ENCODE measurements around the gene SAMD4B. TPM values are rescaled to one million over a fixed set of nuclear protein-coding genes. Genes with fewer than 3 reads are reported as not detected.

The SAMD4B gene
- total and polyA plus RNA-seq, 10 of the 15 experiments (the other 5 are each of a cell fraction or from before 2014, with no cell fraction given), result 2.4 to 43.3 (median 23.9) TPM

GRCh38 chr19:39319892-39320248, 22.4 kb upstream of the SAMD4B start:
- TF ChIP-seq ZNF274 (IDR thresholded peaks at IDR 0.05; ENCODE audit: insufficient read depth, insufficient read length), result no peak
- TF ChIP-seq SIX5 (IDR thresholded peaks at IDR 0.05; ENCODE audit: low read depth, low read length, severe bottlenecking), result no peak
- no peak for TF ChIP-seq SRF (IDR thresholded peaks at IDR 0.05; ENCODE audit: low read depth in 2 of 2, low read length in 2 of 2)
- TF ChIP-seq PBX3 (IDR thresholded peaks at IDR 0.05; ENCODE audit: insufficient replicate concordance, low read depth, low read length), result no peak
- TF ChIP-seq HDAC6 (IDR thresholded peaks at IDR 0.05; ENCODE audit: unreplicated experiment), result no peak
- no peak for TF ChIP-seq ZSCAN29 (IDR thresholded peaks at IDR 0.05)
- TF ChIP-seq, protein P1, sequence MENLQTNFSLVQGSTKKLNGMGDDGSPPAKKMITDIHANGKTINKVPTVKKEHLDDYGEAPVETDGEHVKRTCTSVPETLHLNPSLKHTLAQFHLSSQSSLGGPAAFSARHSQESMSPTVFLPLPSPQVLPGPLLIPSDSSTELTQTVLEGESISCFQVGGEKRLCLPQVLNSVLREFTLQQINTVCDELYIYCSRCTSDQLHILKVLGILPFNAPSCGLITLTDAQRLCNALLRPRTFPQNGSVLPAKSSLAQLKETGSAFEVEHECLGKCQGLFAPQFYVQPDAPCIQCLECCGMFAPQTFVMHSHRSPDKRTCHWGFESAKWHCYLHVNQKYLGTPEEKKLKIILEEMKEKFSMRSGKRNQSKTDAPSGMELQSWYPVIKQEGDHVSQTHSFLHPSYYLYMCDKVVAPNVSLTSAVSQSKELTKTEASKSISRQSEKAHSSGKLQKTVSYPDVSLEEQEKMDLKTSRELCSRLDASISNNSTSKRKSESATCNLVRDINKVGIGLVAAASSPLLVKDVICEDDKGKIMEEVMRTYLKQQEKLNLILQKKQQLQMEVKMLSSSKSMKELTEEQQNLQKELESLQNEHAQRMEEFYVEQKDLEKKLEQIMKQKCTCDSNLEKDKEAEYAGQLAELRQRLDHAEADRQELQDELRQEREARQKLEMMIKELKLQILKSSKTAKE (IDR thresholded peaks at IDR 0.05; ENCODE audit: low read depth, poor library complexity, severe bottlenecking), result no peak
- no peak for TF ChIP-seq NFYB (IDR thresholded peaks at IDR 0.05; ENCODE audit: insufficient read depth, low read depth, low read length)
- no peak for TF ChIP-seq IRF3 (IDR thresholded peaks at IDR 0.05)
- TF ChIP-seq PKNOX1 (IDR thresholded peaks at IDR 0.05), result no peak
- no peak for TF ChIP-seq BHLHE40 (IDR thresholded peaks at IDR 0.05; ENCODE audit: borderline replicate concordance in 1 of 2, low read depth in 2 of 2, low read length in 1 of 2)
- TF ChIP-seq POLR2A (IDR thresholded peaks at IDR 0.05; ENCODE audit: low read depth, low read length), result no peak
- TF ChIP-seq MXI1 (IDR thresholded peaks at IDR 0.05; ENCODE audit: low read depth, low read length), result no peak
- no peak for TF ChIP-seq CHD4 (IDR thresholded peaks at IDR 0.05)
- no peak for TF ChIP-seq BCL11A (IDR thresholded peaks at IDR 0.05; ENCODE audit: low read depth, low read length)
- no peak for TF ChIP-seq EED (IDR thresholded peaks at IDR 0.05; ENCODE audit: low read depth)
- in situ Hi-C loops (cut with MboI), result no loop called here
- RAD21 ChIA-PET (ENCODE audit: unreplicated experiment), result no interaction called here
- Histone ChIP-seq H3K9ac (ENCODE audit: control insufficient read depth, insufficient read depth, low read length) (no peak overlapping the region), H3K9me3 (replicated peaks; ENCODE audit: control insufficient read depth, insufficient read depth, low read length) (no peaks in the 10 kb centered on the region), H3K36me3 (ENCODE audit: control insufficient read depth in 2 of 2, insufficient read depth in 2 of 2, low read length in 1 of 2) (no peaks in the 10 kb centered on the region), H2AFZ (ENCODE audit: control insufficient read depth, low read depth, low read length) (no peak overlapping the region), H3K27ac (ENCODE audit: control insufficient read depth, insufficient read depth) (no peak overlapping the region), H4K20me1 (ENCODE audit: control insufficient read depth, insufficient read depth) (no peaks in the 10 kb centered on the region), H3K4me1 (ENCODE audit: control insufficient read depth, insufficient read depth, low read length) (no peaks in the 10 kb centered on the region), H3K79me2 (ENCODE audit: control insufficient read depth, insufficient read depth, low read length) (no peaks in the 10 kb centered on the region), H3K4me3 (0 out of 2 replicates have a peak overlapping the region, but pooled peaks have one; percentile 32), H3K27me3 (replicated peaks in 1 of 2; ENCODE audit: control insufficient read depth in 2 of 2, insufficient read depth in 2 of 2, low read length in 1 of 2) (no peaks in the 10 kb centered on the region; a peak in 1 of 4 replicates), H3K4me2 (ENCODE audit: control insufficient read depth, insufficient read depth) (peak overlapping the region; percentile 60)
- SMC1A ChIA-PET (ENCODE audit: uncharacterized antibody, unreplicated experiment), result no interaction called here
- CTCF ChIA-PET, result no interaction called here
- no peak for FAIRE-seq
- intact Hi-C loops (cut with micrococcal nuclease; ENCODE audit: unreplicated experiment), result no loop called here
- no peak for ATAC-seq
- no TSS peak for BruUV-seq (replicated peaks)
- 60% methylated on average over 2 of the region's 16 CpGs for WGBS (ENCODE audit: insufficient coverage, insufficient replicate concordance, low lambda C conversion rate, missing lambda C conversion rate)
- DNase-seq (ENCODE audit: low read depth, low spot score), result no peak
- POLR2A ChIA-PET, result no interaction called here
